Ishikawa (cell line): ENCODE data around the gene EMCN.

Experiments used
- CEBPB ChIP-seq: IDR thresholded peaks from 2 replicates; pipeline ENCODE4 v1.6.1; 2012
- CREB1 ChIP-seq: IDR thresholded peaks from 2 replicates; pipeline ENCODE4 v1.6.1; 2012; ENCODE audit warnings: low read depth
- FOXM1 ChIP-seq: IDR thresholded peaks from 2 replicates; pipeline ENCODE4 v1.6.1; 2012; ENCODE audit warnings: low read depth, borderline replicate concordance
- NFIC ChIP-seq: IDR thresholded peaks from 2 replicates; pipeline ENCODE4 v1.6.1; 2012
- RAD21 ChIP-seq: IDR thresholded peaks from 2 replicates; pipeline ENCODE4 v1.6.1; 2012; ENCODE audit warnings: low read depth
- TAF1 ChIP-seq: IDR thresholded peaks from 2 replicates; pipeline ENCODE4 v1.6.1; 2012; ENCODE audit warnings: low read depth, mild to moderate bottlenecking
- TEAD4 ChIP-seq: IDR thresholded peaks from 2 replicates; pipeline ENCODE4 v1.6.1; 2012
- YY1 ChIP-seq: IDR thresholded peaks from 2 replicates; pipeline ENCODE4 v1.6.1; 2012; ENCODE audit warnings: low read depth
- TF ChIP-seq, protein P1 (sequence below): IDR thresholded peaks from 2 replicates; pipeline ENCODE4 v1.6.1; 2012; ENCODE audit warnings: low read depth, mild to moderate bottlenecking
- TF ChIP-seq, protein P2 (sequence below): IDR thresholded peaks from 2 replicates; pipeline ENCODE4 v1.6.1; 2012

DNA sequence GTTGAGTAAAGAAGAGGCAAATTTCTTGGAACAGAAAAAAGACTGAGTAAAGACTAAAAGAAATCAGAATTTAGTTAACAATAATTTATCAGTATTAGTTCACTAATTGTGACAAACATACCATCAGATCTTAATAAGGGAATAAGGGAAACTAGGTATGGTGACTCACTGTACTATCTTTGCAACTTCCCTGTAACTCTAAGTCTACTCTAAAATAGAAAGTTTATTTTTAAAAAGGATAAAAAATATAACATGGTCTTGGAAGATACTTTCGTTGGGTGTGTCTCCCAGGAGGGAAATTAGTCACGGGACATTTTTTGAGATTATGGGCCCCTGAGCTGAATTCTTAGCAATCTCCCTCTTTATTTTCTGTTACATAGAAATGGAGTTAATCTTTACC is 97.3 kb downstream of the EMCN start:
- no peak for TF ChIP-seq CEBPB
- TF ChIP-seq, protein P1, sequence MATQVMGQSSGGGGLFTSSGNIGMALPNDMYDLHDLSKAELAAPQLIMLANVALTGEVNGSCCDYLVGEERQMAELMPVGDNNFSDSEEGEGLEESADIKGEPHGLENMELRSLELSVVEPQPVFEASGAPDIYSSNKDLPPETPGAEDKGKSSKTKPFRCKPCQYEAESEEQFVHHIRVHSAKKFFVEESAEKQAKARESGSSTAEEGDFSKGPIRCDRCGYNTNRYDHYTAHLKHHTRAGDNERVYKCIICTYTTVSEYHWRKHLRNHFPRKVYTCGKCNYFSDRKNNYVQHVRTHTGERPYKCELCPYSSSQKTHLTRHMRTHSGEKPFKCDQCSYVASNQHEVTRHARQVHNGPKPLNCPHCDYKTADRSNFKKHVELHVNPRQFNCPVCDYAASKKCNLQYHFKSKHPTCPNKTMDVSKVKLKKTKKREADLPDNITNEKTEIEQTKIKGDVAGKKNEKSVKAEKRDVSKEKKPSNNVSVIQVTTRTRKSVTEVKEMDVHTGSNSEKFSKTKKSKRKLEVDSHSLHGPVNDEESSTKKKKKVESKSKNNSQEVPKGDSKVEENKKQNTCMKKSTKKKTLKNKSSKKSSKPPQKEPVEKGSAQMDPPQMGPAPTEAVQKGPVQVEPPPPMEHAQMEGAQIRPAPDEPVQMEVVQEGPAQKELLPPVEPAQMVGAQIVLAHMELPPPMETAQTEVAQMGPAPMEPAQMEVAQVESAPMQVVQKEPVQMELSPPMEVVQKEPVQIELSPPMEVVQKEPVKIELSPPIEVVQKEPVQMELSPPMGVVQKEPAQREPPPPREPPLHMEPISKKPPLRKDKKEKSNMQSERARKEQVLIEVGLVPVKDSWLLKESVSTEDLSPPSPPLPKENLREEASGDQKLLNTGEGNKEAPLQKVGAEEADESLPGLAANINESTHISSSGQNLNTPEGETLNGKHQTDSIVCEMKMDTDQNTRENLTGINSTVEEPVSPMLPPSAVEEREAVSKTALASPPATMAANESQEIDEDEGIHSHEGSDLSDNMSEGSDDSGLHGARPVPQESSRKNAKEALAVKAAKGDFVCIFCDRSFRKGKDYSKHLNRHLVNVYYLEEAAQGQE: no peak
- TF ChIP-seq RAD21: no peak
- TF ChIP-seq TEAD4: no peak
- TF ChIP-seq CREB1: no peak
- TF ChIP-seq, protein P2, sequence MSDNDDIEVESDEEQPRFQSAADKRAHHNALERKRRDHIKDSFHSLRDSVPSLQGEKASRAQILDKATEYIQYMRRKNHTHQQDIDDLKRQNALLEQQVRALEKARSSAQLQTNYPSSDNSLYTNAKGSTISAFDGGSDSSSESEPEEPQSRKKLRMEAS: no peak
- TF ChIP-seq TAF1: no peak
- TF ChIP-seq NFIC: no peak
- TF ChIP-seq YY1: no peak
- no peak for TF ChIP-seq FOXM1
